HG03159 (cell line): ENCODE measurements around the gene ZSWIM6.
A peak's percentile ranks its signal among the peaks of the same experiment; 100 is the strongest.

Experiments used
- ATAC-seq: cut with Tn5 transposase; IDR thresholded peaks from one replicate; pipeline ENCODE4 v1.9.1; 2021; ENCODE audit warnings: mild to moderate bottlenecking, moderate library complexity; ENCODE audit not compliant: unreplicated experiment

Gene ZSWIM6

DNA sequence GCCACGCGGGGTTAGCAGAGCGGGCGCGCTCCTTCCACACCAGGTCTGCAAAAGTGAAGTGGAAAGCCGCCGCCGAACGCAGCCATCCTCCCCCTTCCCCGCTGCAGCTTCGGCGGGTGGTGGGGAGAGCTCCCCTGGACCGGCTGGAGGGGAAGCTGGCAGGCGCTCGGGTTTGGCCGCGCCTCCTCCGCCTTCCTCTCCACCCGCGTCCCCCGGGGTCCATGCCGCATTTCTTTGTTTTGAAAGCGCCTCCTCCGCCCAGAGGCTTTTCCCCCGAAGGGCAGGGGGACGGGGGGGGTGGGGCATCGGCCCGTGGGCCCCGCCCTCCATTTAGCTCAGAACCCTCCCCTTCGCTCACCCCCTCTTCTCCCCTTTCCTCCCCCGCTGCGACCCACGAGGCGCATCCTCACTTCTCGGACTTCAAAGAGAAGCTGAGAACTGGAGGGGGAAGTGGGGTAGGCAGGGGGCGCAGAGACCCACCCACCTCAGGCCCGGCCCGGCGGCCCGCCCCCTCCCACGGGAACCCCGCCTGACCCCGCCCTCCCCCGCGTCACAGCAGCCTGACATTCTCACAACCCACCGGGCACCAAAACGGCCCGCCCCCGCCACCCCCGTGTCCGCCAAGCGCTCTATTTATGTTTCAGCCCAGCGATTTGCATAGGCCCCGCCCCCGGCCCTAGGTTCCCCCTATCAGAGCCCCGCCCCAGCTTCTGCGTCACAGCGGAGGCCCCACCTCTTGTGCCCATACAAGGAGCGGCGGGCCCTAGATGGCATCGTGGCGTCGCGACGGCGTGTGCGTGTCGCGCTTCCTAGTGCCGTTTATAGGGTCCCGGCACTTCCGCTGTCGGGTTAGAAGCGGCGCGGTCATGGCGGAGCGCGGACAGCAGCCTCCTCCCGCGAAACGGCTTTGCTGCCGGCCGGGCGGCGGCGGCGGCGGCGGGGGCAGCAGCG is at the start of gene ZSWIM6:
TSS of gene ZSWIM6 (plus strand) at position 852 of the 951 bp plus-strand sequence. CDS start at position 867, 15 bp downstream.
- peak; percentile 74 for ATAC-seq

DNA sequence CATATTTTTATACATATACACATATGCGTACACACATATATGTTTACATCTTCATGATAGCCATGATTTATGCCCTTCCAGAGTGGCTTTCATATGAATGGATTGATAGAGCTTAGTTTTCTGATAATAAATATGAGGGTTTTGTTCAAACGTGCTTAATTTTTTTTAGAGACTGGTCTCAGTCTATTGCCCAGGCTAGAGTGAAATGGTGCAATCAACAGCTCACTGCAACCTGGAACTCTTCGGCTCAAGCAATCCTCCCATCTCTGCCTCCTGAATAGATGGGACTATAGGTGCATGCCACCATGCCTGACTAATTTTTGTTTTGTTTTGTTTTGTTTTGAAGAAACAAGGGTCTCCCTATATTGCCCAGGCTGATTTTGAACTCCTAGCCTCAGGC is 48.6 kb upstream of the ZSWIM6 start:
- no peak for ATAC-seq

DNA sequence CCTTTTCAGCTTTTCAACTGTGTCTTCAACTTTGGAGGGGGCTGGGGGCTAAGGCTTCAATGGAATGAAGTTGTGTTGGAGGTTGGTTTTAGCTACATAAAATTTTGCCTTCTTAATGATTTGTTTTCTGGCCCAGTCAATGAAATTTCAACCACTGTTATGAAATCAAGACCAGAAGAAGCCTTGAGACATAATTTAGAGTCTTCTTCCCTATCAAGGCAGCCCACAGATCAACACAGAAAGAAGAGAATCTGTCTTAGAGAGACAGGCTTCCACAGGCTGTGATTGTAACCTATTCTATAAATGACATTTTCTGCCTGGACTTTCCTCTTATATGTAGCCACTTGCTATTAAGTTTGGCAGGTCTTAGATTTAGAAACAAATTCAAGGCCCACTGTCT is 46.5 kb upstream of the ZSWIM6 start:
- no peak for ATAC-seq

- no peak for ATAC-seq
These were observed 45.5 kb upstream of the ZSWIM6 start for GRCh38 chr5:61286446-61287132.

GRCh38 chr5:61287474-61287873 is 44.6 kb upstream of the ZSWIM6 start:
- ATAC-seq = no peak

GRCh38 chr5:61289241-61289640 is 42.8 kb upstream of the ZSWIM6 start:
- ATAC-seq = no peak

GRCh38 chr5:61289669-61290306 is 42.3 kb upstream of the ZSWIM6 start:
- no peak for ATAC-seq

GRCh38 chr5:61290791-61291210 is 41.3 kb upstream of the ZSWIM6 start:
- no peak for ATAC-seq

DNA sequence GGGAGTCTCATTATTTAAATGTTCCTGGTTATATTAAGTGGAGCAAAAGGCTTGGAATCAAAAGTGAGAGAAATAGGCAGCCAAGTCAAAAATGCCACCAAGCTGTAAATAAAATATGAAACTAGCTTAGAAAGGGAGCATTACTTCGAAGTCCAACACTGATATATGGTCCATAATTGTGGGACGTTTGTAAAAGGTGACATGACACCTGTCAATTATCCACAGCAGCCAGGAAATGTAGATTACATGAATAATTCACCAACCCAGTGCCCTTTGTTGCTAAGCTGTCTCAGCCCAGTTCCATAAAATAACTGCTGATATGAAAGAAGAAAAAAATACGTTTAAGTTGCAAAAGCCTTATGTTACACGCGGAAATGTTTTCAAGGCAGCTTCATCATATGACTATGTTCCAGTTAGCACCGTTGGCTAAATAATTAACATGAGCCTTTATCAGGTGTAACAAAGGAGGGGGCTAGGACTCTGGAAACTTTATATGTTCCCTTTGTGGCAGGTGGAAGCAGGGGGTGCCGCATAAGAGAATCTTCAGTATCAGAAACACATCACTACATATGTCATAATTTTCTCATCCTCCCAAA is 39.9 kb upstream of the ZSWIM6 start:
- ATAC-seq = no peak

- ATAC-seq = no peak
These were observed 39.0 kb upstream of the ZSWIM6 start for GRCh38 chr5:61293071-61293470.

DNA sequence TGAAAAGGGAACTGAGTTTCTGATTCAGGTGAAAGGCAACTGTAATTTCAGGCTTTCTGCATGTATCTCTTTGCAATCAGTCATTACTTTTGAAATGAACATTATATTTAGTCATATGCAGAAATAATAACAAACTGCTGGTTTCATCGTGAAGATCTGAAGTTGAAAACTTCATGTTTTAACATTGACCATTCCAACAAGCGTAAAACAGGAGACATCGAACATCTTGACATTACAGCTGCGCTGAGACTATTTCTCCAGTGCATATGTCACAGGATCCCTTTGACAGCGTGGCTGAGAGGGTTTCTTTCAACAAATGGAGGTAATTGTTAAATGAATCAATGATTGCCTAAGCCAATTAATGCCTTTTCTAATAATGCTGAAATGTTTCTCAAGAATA is 38.2 kb upstream of the ZSWIM6 start:
- no peak for ATAC-seq

- ATAC-seq = no peak
These were observed 36.7 kb upstream of the ZSWIM6 start for GRCh38 chr5:61295365-61295764.

GRCh38 chr5:61298066-61298465 is 34.0 kb upstream of the ZSWIM6 start:
- no peak for ATAC-seq

DNA sequence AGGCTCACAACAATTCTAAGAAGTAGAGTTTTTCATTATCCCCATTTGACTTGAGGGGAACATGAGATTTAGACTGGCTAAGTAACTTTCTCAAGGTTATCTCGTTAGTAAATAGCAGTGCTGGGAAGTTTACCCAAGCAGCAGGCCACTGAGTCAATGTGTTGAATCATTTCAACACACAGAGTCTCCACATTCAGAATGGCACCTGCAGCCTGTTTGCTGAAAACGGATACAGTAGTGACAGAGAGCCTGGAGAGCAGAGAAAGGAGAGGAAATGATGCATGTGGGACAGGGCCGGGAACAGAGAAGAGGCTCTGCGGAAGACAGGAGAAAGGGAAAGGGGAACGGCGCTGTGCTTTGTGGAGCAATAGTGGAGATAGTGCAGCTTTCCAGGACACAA is 33.5 kb upstream of the ZSWIM6 start:
- ATAC-seq = no peak

DNA sequence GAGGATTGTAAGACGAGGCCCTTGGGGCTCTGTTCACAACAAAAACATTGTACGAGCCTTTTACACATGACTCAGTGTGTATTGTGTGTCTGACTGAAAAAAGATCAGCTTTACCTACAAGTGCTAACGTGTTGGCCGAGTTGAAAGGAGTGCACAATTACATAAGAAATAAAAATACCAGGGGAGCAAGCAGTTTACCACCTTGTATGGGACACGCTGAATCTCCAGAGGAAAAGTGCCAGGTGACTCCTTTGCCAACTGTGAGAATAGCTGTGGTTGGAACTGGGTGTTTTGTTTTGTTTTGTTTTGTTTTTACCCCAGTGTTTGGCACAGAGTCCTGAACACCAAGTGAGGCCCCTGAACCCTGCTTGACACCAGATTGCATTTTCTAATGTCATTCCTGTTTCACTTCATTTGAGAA is 32.8 kb upstream of the ZSWIM6 start:
- no peak for ATAC-seq

- ATAC-seq = no peak
These were observed 30.5 kb upstream of the ZSWIM6 start for GRCh38 chr5:61301341-61302199.

- ATAC-seq = no peak
These were observed 29.9 kb upstream of the ZSWIM6 start for GRCh38 chr5:61302200-61302563.

GRCh38 chr5:61303346-61303745 is 28.7 kb upstream of the ZSWIM6 start:
- ATAC-seq = no peak

GRCh38 chr5:61304590-61305381 is 27.3 kb upstream of the ZSWIM6 start:
- no peak for ATAC-seq
